NCI-H2081 treated with DMSO at 0.1 percent for 48 hours (cell line): ENCODE measurements around the gene FGF14.
A peak's percentile ranks its signal among the peaks of the same experiment; 100 is the strongest.

ENCODE experiments used
- DNase-seq: peaks from one replicate; lab custom pipeline; 2025; lab: John Stamatoyannopoulos, UW

Gene FGF14

DNA sequence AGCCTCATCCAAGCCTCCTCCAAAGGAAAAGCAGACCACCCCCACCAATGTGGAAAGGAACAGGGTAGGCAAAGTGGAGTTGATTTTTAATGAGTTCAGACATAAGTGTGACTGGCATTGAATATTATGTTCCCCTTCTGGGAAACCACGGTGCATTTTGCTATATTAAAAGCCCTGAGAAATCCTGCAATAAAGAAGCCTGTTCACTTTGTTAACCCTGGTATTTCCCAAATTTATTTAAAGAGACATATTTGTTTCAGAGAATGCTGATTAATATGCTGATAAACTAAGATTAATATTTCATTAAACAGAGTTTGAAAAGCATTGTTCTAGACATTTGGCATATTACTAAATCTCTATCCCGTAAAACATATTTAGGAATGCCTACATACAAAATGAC lies 151.4 kb downstream of the FGF14 start:
- no peak for DNase-seq

- DNase-seq, result no peak
These were observed 157.1 kb downstream of the FGF14 start for GRCh38 chr13:102244607-102245227.

GRCh38 chr13:102240110-102240509 lies 161.7 kb downstream of the FGF14 start:
- no peak for DNase-seq

DNA sequence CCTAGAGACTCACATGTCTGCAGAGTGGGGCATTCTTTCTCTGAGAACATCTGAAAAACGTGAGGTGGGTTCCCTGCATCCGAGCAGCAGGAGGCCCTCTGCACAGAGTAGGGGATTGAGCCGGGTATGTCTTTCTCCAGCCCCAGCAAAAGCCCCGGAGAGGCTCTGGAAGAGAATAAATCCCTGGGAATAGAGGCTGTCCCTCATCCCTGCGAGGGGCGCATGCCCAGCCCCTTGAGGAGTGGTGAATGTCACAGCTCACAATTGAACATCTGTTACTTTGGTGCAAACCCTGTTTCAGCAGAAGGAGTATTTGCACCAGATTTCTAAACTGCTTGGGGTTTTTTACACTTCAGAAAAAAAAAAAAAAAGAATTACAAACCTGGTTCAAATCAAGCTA lies 164.6 kb downstream of the FGF14 start:
- no peak for DNase-seq

- no peak for DNase-seq
These were observed 165.0 kb downstream of the FGF14 start for GRCh38 chr13:102236830-102237229.

GRCh38 chr13:102236341-102236740 lies 165.5 kb downstream of the FGF14 start:
- no peak for DNase-seq

GRCh38 chr13:102235689-102236088 lies 166.2 kb downstream of the FGF14 start:
- no peak for DNase-seq

- no peak for DNase-seq
These were observed 167.2 kb downstream of the FGF14 start for GRCh38 chr13:102234618-102235017.

DNA sequence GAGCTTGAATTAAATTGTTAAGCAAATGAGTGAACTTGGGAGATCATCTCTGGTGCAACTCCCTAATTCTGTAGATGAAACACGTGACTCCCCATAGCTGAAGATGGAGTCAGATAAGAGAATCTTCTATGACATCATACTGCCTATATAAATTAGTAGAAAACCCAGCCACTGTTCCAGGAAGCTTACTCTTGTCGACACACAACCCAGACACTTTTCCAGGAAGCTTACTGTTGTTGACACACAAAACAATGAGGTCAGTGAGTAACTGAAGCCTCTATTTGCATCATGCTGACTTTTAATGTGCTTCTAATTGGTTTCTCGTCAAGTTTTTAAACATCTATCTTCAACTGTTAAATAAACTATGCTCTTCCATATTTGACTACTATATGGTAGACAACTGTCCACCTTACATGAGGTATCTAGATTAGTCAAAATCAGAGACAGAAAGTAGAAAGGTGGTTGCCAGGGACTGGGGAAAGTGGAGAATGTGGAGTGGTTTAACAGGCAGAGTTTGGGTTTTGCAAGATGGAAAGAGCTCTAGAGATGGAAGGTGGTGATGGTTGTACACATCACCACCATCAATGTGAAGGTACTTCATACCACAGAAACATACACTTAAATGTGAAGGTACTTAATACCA lies 168.2 kb downstream of the FGF14 start:
- no peak for DNase-seq

DNA sequence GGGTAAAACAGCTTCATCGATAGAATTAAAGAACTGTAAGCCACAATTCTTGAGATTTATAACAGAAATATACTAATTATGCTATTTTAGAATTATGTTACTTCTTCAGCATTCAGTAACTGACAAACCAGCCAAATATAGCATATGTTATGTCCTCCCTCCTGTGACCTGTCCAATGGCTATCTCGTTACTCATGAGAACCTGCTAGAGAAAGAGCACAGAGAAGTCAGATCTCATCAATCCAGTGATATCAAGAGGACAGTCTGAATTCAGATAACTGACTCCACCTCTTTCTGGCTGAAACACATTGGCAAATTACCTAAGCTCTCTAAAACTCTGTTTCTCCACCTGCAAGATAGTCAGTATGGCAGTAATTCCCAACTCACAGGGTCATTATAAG lies 170.4 kb downstream of the FGF14 start:
- no peak for DNase-seq

- DNase-seq, result no peak
These were observed 174.1 kb downstream of the FGF14 start for GRCh38 chr13:102227741-102228140.

GRCh38 chr13:102226591-102226990 lies 175.3 kb downstream of the FGF14 start:
- no peak for DNase-seq

DNA sequence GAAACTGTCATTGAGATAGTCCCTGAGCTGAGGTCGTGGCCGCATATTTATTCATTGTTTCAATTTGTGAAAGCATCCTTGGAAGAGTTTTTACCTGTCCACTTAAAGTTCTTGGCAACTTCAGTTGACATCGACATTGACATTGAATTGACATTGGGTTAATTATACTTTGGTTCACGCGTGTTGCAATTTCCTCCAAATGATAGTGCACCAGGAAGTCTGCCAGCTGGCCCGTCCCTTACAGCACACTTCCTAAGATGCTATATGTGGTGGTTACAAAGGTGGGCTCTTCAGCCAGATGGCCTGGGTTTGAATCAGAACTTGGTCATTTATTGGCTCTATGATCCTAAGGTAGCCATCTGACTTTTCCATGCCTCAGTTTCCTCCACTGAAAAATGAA lies 176.0 kb downstream of the FGF14 start:
- DNase-seq, result no peak

GRCh38 chr13:102220681-102221228 lies 181.1 kb downstream of the FGF14 start:
- no peak for DNase-seq

DNA sequence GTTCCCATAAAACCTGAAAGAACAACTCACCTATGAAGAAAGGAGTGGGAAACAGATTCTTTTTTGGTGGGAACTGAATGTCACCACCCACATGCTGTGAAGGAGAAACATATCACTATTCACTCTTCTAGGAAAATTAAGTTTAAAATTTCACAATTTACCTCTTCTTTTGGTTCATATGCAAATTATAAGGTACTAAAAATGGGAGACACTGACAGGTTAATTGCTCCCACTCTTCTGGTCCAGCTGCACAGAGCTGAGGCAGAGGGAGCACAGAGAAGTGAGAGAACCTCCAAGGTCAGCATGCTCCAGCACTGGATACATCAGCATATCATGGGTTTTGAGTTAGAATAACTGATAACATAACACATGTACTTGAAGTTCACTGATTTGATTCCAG lies 186.9 kb downstream of the FGF14 start:
- DNase-seq, result no peak

DNA sequence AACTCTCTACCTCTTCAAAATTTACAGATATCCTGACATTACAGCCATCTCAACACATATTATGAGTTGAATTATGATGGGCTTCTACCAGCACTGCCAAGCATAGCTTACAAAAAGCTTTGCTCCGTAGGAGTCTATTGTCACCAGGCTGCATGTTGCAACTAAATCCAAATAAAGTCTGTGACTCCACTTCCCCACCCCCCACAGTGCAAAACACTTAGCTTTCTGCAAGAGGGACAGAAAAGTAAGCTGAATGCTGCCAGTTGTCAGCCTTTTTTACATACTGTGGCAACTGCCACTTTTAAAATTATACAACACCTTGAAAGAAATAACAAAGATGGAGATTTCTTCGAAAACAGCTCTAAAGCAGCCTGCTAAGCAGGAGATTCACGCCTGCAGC lies 189.1 kb downstream of the FGF14 start:
- no peak for DNase-seq

DNA sequence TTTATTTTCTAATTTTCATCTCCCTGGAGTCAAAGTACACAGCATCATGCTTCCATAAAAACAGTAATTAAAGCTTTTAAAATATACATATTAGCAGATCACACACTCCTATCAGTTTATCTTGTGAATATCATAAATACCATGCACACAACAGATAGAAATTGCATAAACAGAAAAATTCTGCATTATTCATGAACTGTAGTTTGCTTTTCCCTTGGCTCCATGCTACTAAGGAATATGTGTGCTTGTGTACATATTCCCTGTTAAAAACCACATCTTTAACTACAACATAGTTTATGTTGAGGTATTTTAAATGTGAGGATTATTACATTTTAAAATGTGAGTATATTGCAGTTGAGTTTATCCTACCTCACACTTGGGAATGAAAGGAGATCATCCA lies 193.5 kb downstream of the FGF14 start:
- no peak for DNase-seq

GRCh38 chr13:102207680-102208342 lies 194.0 kb downstream of the FGF14 start:
- DNase-seq, result no peak

GRCh38 chr13:102203718-102204117 lies 198.1 kb downstream of the FGF14 start:
- DNase-seq, result no peak

DNA sequence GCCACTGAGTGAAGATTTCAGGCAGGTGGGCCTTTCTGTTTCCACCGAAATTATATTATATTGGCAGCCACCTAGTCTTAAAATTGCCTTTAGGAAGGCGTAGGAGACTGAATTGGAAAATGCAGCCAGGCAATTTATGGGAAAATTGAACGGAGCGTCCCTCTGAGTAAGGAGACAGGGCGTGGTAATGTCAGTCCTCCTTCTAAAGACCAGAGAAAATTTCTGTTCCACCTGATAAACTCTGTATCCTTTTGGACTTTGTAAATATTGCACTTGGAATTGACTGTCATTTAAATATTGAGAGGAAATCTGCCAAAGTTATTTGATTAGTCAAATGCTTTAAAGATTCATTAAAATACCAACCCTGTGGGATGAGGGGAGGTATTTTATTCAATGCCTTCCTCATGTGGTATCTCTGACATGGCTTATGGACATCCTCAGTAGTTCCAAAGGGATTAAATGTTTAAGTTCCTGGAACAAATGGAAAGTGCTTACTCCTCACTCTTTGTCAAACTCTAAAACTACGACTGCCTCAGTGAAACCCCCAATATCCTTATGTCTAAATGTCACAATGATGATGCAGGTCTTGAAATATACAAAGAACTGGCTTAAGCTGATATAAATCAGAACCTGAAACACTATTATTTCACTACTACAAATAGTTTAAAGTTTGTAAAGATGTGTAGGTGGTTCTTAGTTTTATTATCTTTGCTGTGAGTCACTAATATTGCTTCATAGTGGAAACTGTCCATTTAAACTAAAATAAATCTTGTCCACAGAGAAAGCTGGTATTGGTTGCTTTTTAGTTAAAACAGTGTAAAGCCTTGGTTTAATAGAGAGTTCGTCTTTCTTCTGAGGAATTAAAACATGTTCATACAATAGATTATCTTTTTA lies 203.2 kb downstream of the FGF14 start:
- DNase-seq, result no peak

DNA sequence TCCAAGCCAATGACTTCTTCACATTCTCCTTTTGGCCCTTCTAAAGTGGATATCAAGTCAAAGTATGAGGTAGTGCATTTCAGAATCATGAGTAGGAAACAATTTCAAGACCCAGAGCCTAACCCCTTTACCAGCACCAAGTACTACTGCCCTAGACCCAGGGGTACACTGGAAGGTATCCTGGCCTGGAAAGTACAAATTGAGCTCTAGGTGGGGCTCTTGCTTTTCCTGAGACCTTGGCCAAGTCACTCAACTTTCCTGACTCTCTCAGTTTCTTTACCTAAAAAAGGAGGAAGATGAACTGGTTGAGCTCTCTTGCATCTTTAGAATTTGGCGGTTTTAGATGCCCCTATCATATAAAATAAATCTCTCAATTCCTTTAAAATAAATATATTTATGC lies 204.7 kb downstream of the FGF14 start:
- DNase-seq, result peak; percentile 6
